GM12878 (cell line): Measurements from ENCODE around the gene ZSWIM5. TPM values are rescaled to one million over a fixed set of nuclear protein-coding genes. Genes with fewer than 3 reads are reported as not detected.
"Not testable (repeated sequence)": the region's sequence is repeated elsewhere in the genome, so short reads cannot be mapped to it uniquely, and the experiment has no call there.

Experiments
- ATAC-seq: fragments of 200-7000 bp; cut with Tn5 transposase; 3 replicates; pipeline ENCODE4 v1.9.1; 2020; ENCODE audit warnings: mild to moderate bottlenecking, moderate library complexity
- BruUV-seq: library from RNA; stranded (reverse); fragments of 400-500 nt; replicated peaks from 2 replicates; lab custom pipeline; 2021; lab: Mats Ljungman, UMichigan
- CTCF ChIA-PET: fragments of 300-600 bp; sonication (Branson Sonifier 250); formaldehyde crosslinking; extraction: SDS; loops from one replicate; lab custom pipeline; 2021; ENCODE audit warnings: inconsistent platforms; lab: Yijun Ruan, JAX
- POLR2A ChIA-PET: fragments of 350-600 bp; formaldehyde crosslinking; extraction: SDS; loops from one replicate; lab custom pipeline; 2021; ENCODE audit warnings: inconsistent platforms; lab: Charles Lee
- RAD21 ChIA-PET: fragments of 300-600 bp; sonication (Branson Sonifier 250); formaldehyde crosslinking; loops from one replicate; lab custom pipeline; 2023; ENCODE audit warnings: antibody characterized with exemption; ENCODE audit not compliant: unreplicated experiment; lab: Charles Lee
- SMC1A ChIA-PET: fragments of 300-600 bp; sonication (Branson Sonifier 250); formaldehyde crosslinking; loops from one replicate; lab custom pipeline; 2023; ENCODE audit not compliant: unreplicated experiment, uncharacterized antibody; lab: Charles Lee
- DNase-seq: peaks from one replicate; pipeline ENCODE4 v3.0.0-alpha.2; 2011; ENCODE audit warnings: low read depth, low spot score
- FAIRE-seq: peaks from 3 replicates; lab custom pipeline; 2011; peaks lifted over from hg19 to GRCh38; lab: Jason Lieb, UNC
- H2AFZ ChIP-seq: 2 replicates; pipeline ENCODE4 v1.6.0; 2011; ENCODE audit warnings: low read depth, low read length, control low read depth; ENCODE audit not compliant: control insufficient read depth
- H3K27ac ChIP-seq: 2 replicates; pipeline ENCODE4 v1.5.1; 2011; ENCODE audit warnings: control low read depth; ENCODE audit not compliant: control insufficient read depth, insufficient read depth
- H3K27me3 ChIP-seq, 2 experiments: replicated peaks in 1 of 2; 2 replicates each; pipeline versions ENCODE4 v1.6.0 to v1.6.1; 2011; ENCODE audit warnings: low read length in 1 of 2; ENCODE audit not compliant: control insufficient read depth in 2 of 2, insufficient read depth in 2 of 2
- H3K36me3 ChIP-seq, 2 experiments: 2 replicates each; pipeline ENCODE4 v1.5.1; 2011; ENCODE audit warnings: low read length in 1 of 2; ENCODE audit not compliant: control insufficient read depth in 2 of 2, insufficient read depth in 2 of 2
- H3K4me1 ChIP-seq: 2 replicates; pipeline ENCODE4 v1.6.1; 2011; ENCODE audit warnings: mild to moderate bottlenecking, low read length, moderate library complexity, mixed read lengths; ENCODE audit not compliant: control insufficient read depth, insufficient read depth
- H3K4me2 ChIP-seq: 2 replicates; pipeline ENCODE4 v1.6.0; 2011; ENCODE audit warnings: control low read depth; ENCODE audit not compliant: control insufficient read depth, insufficient read depth
- H3K4me3 ChIP-seq: fragments of 200-600 bp; sonication (generic); 2 replicates; pipeline ENCODE4 v1.5.1; 2016
- H3K79me2 ChIP-seq: 2 replicates; pipeline ENCODE4 v1.6.0; 2011; ENCODE audit warnings: low read length; ENCODE audit not compliant: control insufficient read depth, insufficient read depth
- H3K9ac ChIP-seq: 2 replicates; pipeline ENCODE4 v1.8.0; 2011; ENCODE audit warnings: low read length, control low read depth, mixed read lengths; ENCODE audit not compliant: control insufficient read depth, insufficient read depth
- H3K9me3 ChIP-seq: replicated peaks from 3 replicates; pipeline ENCODE4 v1.5.1; 2011; ENCODE audit warnings: mild to moderate bottlenecking, low read length; ENCODE audit not compliant: control insufficient read depth, insufficient read depth
- H4K20me1 ChIP-seq: 2 replicates; pipeline ENCODE4 v1.6.0; 2011; ENCODE audit not compliant: control insufficient read depth, insufficient read depth
- CHD1 ChIP-seq: IDR thresholded peaks from 2 replicates; pipeline ENCODE4 v1.6.1; 2012; ENCODE audit warnings: low read depth, low read length, improper control_type of control experiment
- CHD4 ChIP-seq: fragments of 200-600 bp; sonication (generic); IDR thresholded peaks from 2 replicates; pipeline ENCODE4 v1.6.1; 2016; ENCODE audit warnings: mild to moderate bottlenecking
- WGBS: methylation state at CpG from one replicate; pipeline ENCODE4 v1.1.6; 2016; ENCODE audit warnings: low lambda C conversion rate; ENCODE audit not compliant: insufficient replicate concordance, insufficient coverage; ENCODE audit errors: missing lambda C conversion rate; 5-methylcytosine and 5-hydroxymethylcytosine counted together
- in situ Hi-C: fragments of 300-500 bp; cut with MboI; formaldehyde crosslinking; loops from 9 replicates; pipeline ENCODE4 v1.14.3; 2018; ENCODE audit warnings: mixed read lengths
- intact Hi-C: fragments of 100-400 bp; cut with micrococcal nuclease; formaldehyde crosslinking; loops from one replicate; pipeline ENCODE4 v1.14.2; 2022; ENCODE audit not compliant: unreplicated experiment
- polyA plus RNA-seq, 11 experiments: library from polyadenylated mRNA; depleted of rRNA in 4 of 11; unstranded in 6 of 11; stranded (reverse) in 5 of 11; fragments of >200 nt; fragmentation: Nextera tagmentation in 4 of 11; fragmentation: Illumina TruSeq in 1 of 11; extraction: Ambion mirVana in 4 of 11; extraction: Trizol in 1 of 11; gene quantifications; 1 replicate in 1 of 11; 2 replicates in 10 of 11; pipeline versions ENCODE4 v1.2.1 to v1.2.3, GENCODE V29; 2011 to 2016; ENCODE audit warnings: inconsistent platforms in 2 of 11, missing spikeins in 2 of 11, low read depth in 1 of 11
- total RNA-seq, 4 experiments: library from RNA; depleted of rRNA in 3 of 4; stranded (reverse); fragments of >200 nt in 3 of 4; fragmentation: Illumina TruSeq in 1 of 4; extraction: Trizol in 1 of 4; gene quantifications; 2 replicates each; pipeline versions ENCODE4 v1.2.1 to v1.2.3, GENCODE V29; 2013 to 2021
- TF ChIP-seq, protein P1 (sequence below): fragments of 450-650 bp; formaldehyde crosslinking; IDR thresholded peaks from 2 replicates; pipeline ENCODE4 v1.4.0; 2020; ENCODE audit warnings: mild to moderate bottlenecking, moderate library complexity

Gene ZSWIM5
- total and polyA plus RNA-seq, 10 of the 15 experiments (the other 5 are each of a cell fraction or from before 2014, with no cell fraction given), result 0.07 to 0.97 (median 0.34) TPM; not detected in 1

GRCh38 chr1:45107782-45108181, 98.6 kb downstream of the ZSWIM5 start (continued):
- TF ChIP-seq, protein P1, sequence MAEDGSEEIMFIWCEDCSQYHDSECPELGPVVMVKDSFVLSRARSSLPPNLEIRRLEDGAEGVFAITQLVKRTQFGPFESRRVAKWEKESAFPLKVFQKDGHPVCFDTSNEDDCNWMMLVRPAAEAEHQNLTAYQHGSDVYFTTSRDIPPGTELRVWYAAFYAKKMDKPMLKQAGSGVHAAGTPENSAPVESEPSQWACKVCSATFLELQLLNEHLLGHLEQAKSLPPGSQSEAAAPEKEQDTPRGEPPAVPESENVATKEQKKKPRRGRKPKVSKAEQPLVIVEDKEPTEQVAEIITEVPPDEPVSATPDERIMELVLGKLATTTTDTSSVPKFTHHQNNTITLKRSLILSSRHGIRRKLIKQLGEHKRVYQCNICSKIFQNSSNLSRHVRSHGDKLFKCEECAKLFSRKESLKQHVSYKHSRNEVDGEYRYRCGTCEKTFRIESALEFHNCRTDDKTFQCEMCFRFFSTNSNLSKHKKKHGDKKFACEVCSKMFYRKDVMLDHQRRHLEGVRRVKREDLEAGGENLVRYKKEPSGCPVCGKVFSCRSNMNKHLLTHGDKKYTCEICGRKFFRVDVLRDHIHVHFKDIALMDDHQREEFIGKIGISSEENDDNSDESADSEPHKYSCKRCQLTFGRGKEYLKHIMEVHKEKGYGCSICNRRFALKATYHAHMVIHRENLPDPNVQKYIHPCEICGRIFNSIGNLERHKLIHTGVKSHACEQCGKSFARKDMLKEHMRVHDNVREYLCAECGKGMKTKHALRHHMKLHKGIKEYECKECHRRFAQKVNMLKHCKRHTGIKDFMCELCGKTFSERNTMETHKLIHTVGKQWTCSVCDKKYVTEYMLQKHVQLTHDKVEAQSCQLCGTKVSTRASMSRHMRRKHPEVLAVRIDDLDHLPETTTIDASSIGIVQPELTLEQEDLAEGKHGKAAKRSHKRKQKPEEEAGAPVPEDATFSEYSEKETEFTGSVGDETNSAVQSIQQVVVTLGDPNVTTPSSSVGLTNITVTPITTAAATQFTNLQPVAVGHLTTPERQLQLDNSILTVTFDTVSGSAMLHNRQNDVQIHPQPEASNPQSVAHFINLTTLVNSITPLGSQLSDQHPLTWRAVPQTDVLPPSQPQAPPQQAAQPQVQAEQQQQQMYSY, result no peak
- TF ChIP-seq CHD4 (no peak), CHD1 (no peak)

DNA sequence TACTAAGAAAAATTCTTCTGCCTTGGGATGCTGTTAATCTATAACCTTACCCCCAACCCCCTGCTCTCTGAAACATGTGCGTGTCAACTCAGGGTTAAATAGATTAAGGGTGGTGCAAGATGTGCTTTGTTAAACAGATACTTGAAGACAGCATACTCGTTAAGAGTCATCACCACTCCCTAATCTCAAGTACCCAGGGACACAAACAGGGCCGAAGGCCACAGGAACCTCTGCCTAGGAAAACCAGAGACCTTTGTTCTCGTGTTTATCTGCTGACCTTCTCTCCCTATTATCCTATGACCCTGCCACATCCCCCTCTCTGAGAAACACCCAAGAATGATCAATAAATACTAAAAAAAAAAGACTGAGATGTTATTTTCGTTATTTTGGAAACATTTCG, 99.5 kb downstream of the ZSWIM5 start:
- H3K79me2 ChIP-seq, H3K9ac ChIP-seq, SMC1A ChIA-PET, H3K27ac ChIP-seq, H3K4me1 ChIP-seq, H3K27me3 ChIP-seq, intact Hi-C loops, RAD21 ChIA-PET, H3K4me2 ChIP-seq, H3K4me3 ChIP-seq, CTCF ChIA-PET, ATAC-seq, H2AFZ ChIP-seq, H3K9me3 ChIP-seq, POLR2A ChIA-PET, DNase-seq, H3K36me3 ChIP-seq, in situ Hi-C loops, H4K20me1 ChIP-seq, BruUV-seq, FAIRE-seq: not testable (repeated sequence)
- 24% methylated on average over 6 of the region's 6 CpGs for WGBS

DNA sequence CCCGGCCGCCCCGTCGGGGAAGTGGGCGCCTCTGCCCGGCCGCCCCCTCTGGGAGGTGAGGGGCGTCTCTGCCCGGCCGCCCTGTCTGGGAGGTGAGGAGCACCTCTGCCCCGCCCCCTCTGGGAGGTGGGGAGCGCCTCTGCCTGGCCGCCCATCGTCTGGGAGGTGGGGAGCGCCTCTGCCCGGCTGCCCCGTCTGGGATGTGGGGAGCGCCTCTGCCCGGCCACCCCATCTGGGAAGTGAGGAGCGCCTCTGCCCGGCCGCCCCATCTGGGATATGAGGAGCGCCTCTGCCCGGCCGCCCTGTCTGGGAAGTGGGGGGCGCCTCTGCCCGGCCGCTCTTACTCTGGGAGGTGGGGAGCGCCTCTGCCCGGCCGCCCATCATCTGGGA, 100.3 kb downstream of the ZSWIM5 start:
- H3K79me2 ChIP-seq, BruUV-seq, H2AFZ ChIP-seq, H3K27me3 ChIP-seq, FAIRE-seq, ATAC-seq, H3K4me2 ChIP-seq, SMC1A ChIA-PET, in situ Hi-C loops, RAD21 ChIA-PET, H3K27ac ChIP-seq, H3K4me3 ChIP-seq, H3K36me3 ChIP-seq, H3K4me1 ChIP-seq, H3K9me3 ChIP-seq, intact Hi-C loops, DNase-seq, H3K9ac ChIP-seq, POLR2A ChIA-PET, CTCF ChIA-PET, H4K20me1 ChIP-seq: not testable (repeated sequence)
- WGBS, result 90% methylated on average over 20 of the region's 31 CpGs

DNA sequence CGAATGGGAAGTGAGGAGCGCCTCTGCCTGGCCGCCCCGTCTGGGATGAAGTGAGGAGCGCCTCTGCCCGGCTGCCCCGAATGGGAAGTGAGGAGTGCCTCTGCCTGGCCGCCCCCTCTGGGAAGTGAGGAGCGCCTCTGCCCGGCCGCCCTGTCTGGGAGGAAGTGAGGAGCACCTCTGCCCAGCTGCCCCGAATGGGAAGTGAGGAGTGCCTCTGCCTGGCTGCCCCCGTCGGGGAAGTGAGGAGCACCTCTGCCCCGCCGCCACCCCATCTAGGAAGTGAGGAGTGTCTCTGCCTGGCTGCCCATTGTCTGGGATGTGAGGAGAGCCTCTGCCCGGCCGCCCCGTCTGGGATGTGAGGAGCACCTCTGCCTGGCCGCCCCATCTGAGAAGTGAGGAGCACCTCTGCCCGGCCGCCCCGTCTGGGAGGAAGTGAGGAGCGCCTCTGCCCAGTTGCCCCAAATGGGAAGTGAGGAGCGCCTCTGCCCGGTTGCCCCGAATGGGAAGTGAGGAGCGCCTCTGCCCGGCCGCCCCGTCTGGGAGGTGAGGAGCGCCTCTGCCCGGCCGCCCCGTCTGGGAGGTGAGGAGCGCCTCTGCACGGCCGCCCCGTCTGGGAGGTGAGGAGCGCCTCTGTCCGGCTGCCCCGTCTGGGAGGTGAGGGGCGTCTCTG, 100.8 kb downstream of the ZSWIM5 start:
- not testable (repeated sequence) for BruUV-seq

More for the DNA sequence above, 100.8 kb downstream of the ZSWIM5 start:
- H3K79me2 ChIP-seq, H3K4me2 ChIP-seq, H3K27me3 ChIP-seq, H3K9ac ChIP-seq, ATAC-seq, H2AFZ ChIP-seq, H4K20me1 ChIP-seq, H3K36me3 ChIP-seq, H3K9me3 ChIP-seq, CTCF ChIA-PET, FAIRE-seq, POLR2A ChIA-PET, H3K4me3 ChIP-seq, intact Hi-C loops, RAD21 ChIA-PET, SMC1A ChIA-PET, H3K27ac ChIP-seq, in situ Hi-C loops, DNase-seq, H3K4me1 ChIP-seq: not testable (repeated sequence)
- WGBS, result 85% methylated on average over 40 of the region's 43 CpGs
